A549 (cell line): Measurements from ENCODE around the gene PTPRD. TPM values are rescaled to one million over a fixed set of nuclear protein-coding genes. Genes with fewer than 3 reads are reported as not detected.

Experiments used
- ATAC-seq, 2 experiments: fragments of 200-7000 bp in 1 of 2; fragments of >200 bp in 1 of 2; cut with Nextera tagmentation in 1 of 2; cut with Tn5 transposase in 1 of 2; 3 replicates each; pipeline versions ENCODE4 v1.8.0 to v1.9.1; 2018 to 2020; ENCODE audit warnings: mild to moderate bottlenecking in 1 of 2, moderate library complexity in 1 of 2
- CTCF ChIA-PET: fragments of 300-600 bp; sonication (Branson Sonifier 250); formaldehyde crosslinking; extraction: SDS; loops from one replicate; lab custom pipeline; 2021; ENCODE audit warnings: antibody characterized with exemption, inconsistent platforms; lab: Yijun Ruan, JAX
- POLR2A ChIA-PET: fragments of 350-600 bp; formaldehyde crosslinking; extraction: SDS; loops from one replicate; lab custom pipeline; 2021; ENCODE audit warnings: antibody characterized with exemption, inconsistent platforms; lab: Yijun Ruan, JAX
- DNase-seq, 2 experiments: peaks; one replicate each; pipeline versions ENCODE4 v3.0.0 to v3.0.0-alpha.2; 2011 to 2016; ENCODE audit warnings: low read depth in 1 of 2, low spot score in 1 of 2
- FAIRE-seq: peaks from 2 replicates; lab custom pipeline; 2011; peaks lifted over from hg19 to GRCh38; lab: Jason Lieb, UNC
- H3K27ac ChIP-seq, 2 experiments: fragments of >200 bp; sonication (Bioruptor Twin); formaldehyde crosslinking; 3 replicates each; pipeline ENCODE4 v1.5.1; 2016 to 2017
- H3K4me1 ChIP-seq: fragments of >200 bp; sonication (Bioruptor Twin); formaldehyde crosslinking; 3 replicates; pipeline ENCODE4 v1.6.1; 2016
- H3K4me2 ChIP-seq: fragments of >200 bp; sonication (Bioruptor Twin); formaldehyde crosslinking; 3 replicates; pipeline ENCODE4 v1.6.1; 2016
- H3K4me3 ChIP-seq: fragments of >200 bp; sonication (Bioruptor Twin); formaldehyde crosslinking; 3 replicates; pipeline ENCODE4 v1.5.1; 2016
- H3K9me3 ChIP-seq: fragments of >200 bp; sonication (Bioruptor Twin); formaldehyde crosslinking; 3 replicates; pipeline ENCODE4 v1.6.1; 2016
- ATOH8 ChIP-seq: fragments of 250-450 bp; sonication (Bioruptor Pico); IDR thresholded peaks from 2 replicates; pipeline ENCODE4 v1.5.0; 2020; ENCODE audit warnings: low read depth, mild to moderate bottlenecking, moderate library complexity
- BHLHE40 ChIP-seq: IDR thresholded peaks from 2 replicates; pipeline ENCODE4 v1.6.1; 2012; ENCODE audit warnings: low read depth, low read length, inconsistent platforms
- CHD4 ChIP-seq: fragments of 200-600 bp; sonication (generic); IDR thresholded peaks from 2 replicates; pipeline ENCODE4 v1.6.1; 2016; ENCODE audit warnings: antibody characterized with exemption, mild to moderate bottlenecking, borderline replicate concordance
- E2F6 ChIP-seq: IDR thresholded peaks from 2 replicates; pipeline ENCODE4 v1.6.1; 2012; ENCODE audit warnings: low read depth, borderline replicate concordance
- EHF ChIP-seq: fragments of 250-450 bp; sonication (Bioruptor Pico); IDR thresholded peaks from 2 replicates; pipeline ENCODE4 v1.5.0; 2020; ENCODE audit warnings: mild to moderate bottlenecking
- ESRRA ChIP-seq: fragments of 150-350 bp; IDR thresholded peaks from 2 replicates; pipeline ENCODE4 v1.6.1; 2014; ENCODE audit warnings: mild to moderate bottlenecking, low read length, borderline replicate concordance
- FOSB ChIP-seq: fragments of 250-450 bp; sonication (Bioruptor Pico); IDR thresholded peaks from 2 replicates; pipeline ENCODE4 v1.5.0; 2020; ENCODE audit warnings: mild to moderate bottlenecking, moderate library complexity
- GATA3 ChIP-seq: IDR thresholded peaks from 2 replicates; pipeline ENCODE4 v1.6.1; 2012; ENCODE audit warnings: borderline replicate concordance
- HOXA7 ChIP-seq: fragments of 250-450 bp; sonication (Bioruptor Pico); IDR thresholded peaks from 2 replicates; pipeline ENCODE4 v1.5.0; 2020; ENCODE audit warnings: mild to moderate bottlenecking, moderate library complexity
- KDM1A ChIP-seq: fragments of 200-600 bp; sonication (generic); IDR thresholded peaks from 2 replicates; pipeline ENCODE4 v1.6.1; 2016; ENCODE audit warnings: low read depth, mild to moderate bottlenecking
- KDM5A ChIP-seq: fragments of 200-600 bp; sonication (generic); IDR thresholded peaks from 2 replicates; pipeline ENCODE4 v1.6.1; 2016; ENCODE audit warnings: antibody characterized with exemption, mild to moderate bottlenecking
- MAFK ChIP-seq: fragments of 450-650 bp; IDR thresholded peaks from 2 replicates; pipeline ENCODE4 v1.6.1; 2014; ENCODE audit not compliant: partially characterized antibody
- MAZ ChIP-seq: fragments of 150-350 bp; IDR thresholded peaks from 2 replicates; pipeline ENCODE4 v1.6.1; 2014; ENCODE audit warnings: antibody characterized with exemption, low read depth, low read length, borderline replicate concordance
- NFE2L2 ChIP-seq: fragments of 150-350 bp; conservative IDR thresholded peaks from 2 replicates; pipeline ENCODE4 v1.6.1; 2014; ENCODE audit warnings: low read length
- NPAS2 ChIP-seq: fragments of 250-450 bp; sonication (Bioruptor Pico); IDR thresholded peaks from 2 replicates; pipeline ENCODE4 v1.8.0; 2022; ENCODE audit warnings: mild to moderate bottlenecking, moderate library complexity, borderline replicate concordance
- RAD21 ChIP-seq, 2 experiments: fragments of >200 bp in 1 of 2; sonication (Bioruptor Twin) in 1 of 2; formaldehyde crosslinking in 1 of 2; IDR thresholded peaks in 1 of 2; conservative IDR thresholded peaks in 1 of 2; 2 replicates in 1 of 2; 3 replicates in 1 of 2; pipeline ENCODE4 v1.6.1; 2012 to 2018; ENCODE audit warnings: inconsistent platforms in 1 of 2
- RNF2 ChIP-seq: fragments of 200-600 bp; sonication (generic); IDR thresholded peaks from 2 replicates; pipeline ENCODE4 v1.6.1; 2016; ENCODE audit warnings: low read depth, mild to moderate bottlenecking, antibody characterized with exemption, moderate library complexity, borderline replicate concordance
- SMC3 ChIP-seq: fragments of >200 bp; sonication (Bioruptor Twin); formaldehyde crosslinking; IDR thresholded peaks from 3 replicates; pipeline ENCODE4 v1.6.1; 2018; ENCODE audit warnings: inconsistent platforms
- USF2 ChIP-seq: fragments of 450-650 bp; IDR thresholded peaks from 2 replicates; pipeline ENCODE4 v1.6.1; 2014; ENCODE audit warnings: antibody characterized with exemption
- ZC3H11A ChIP-seq: fragments of 450-650 bp; IDR thresholded peaks from 2 replicates; pipeline ENCODE4 v1.6.1; 2014; ENCODE audit warnings: antibody characterized with exemption, mild to moderate bottlenecking
- ZFP36 ChIP-seq: fragments of 450-650 bp; IDR thresholded peaks from 2 replicates; pipeline ENCODE4 v1.6.1; 2014; ENCODE audit warnings: borderline replicate concordance; ENCODE audit not compliant: partially characterized antibody
- WGBS: methylation state at CpG from one replicate; pipeline ENCODE4 v1.1.6; 2017; ENCODE audit errors: missing lambda C conversion rate; 5-methylcytosine and 5-hydroxymethylcytosine counted together
- polyA plus RNA-seq, 4 experiments: library from polyadenylated mRNA; depleted of rRNA in 3 of 4; stranded (reverse); fragments of >200 nt; fragmentation: RNase III in 1 of 4; extraction: RNeasy Plus Mini Kit Qiagen cat#74134 plus additional on column Dnase treatment in 1 of 4; gene quantifications; 2 replicates in 3 of 4; 3 replicates in 1 of 4; pipeline ENCODE4 v1.2.3, GENCODE V29; 2011 to 2017

PTPRD gene
- polyA plus RNA-seq, 2 of the 4 experiments (the other 2 are of a cell fraction) = 0.39 to 1.3 TPM

GRCh38 chr9:9718691-9719090 is 894.1 kb downstream of the PTPRD start:
- ATAC-seq (no peak), DNase-seq (no peak), FAIRE-seq (no peak)
- no peak overlapping the region for H3K4me3 ChIP-seq
- no peaks in the 10 kb centered on the region for H3K4me1 ChIP-seq
- peaks cover 3% of the 10 kb centered on the region; the same call in 1 of the 3 replicates for H3K9me3 ChIP-seq
- no peak overlapping the region for H3K4me2 ChIP-seq
- ChIA-PET CTCF (no interaction called here), POLR2A (no interaction called here)
- TF ChIP-seq EHF (CRISPR knock-in tag) (no peak), ZC3H11A (no peak), CHD4 (no peak), NFE2L2 (no peak), USF2 (no peak), MAFK (no peak), FOSB (CRISPR knock-in tag) (no peak), RAD21 (conservative IDR thresholded peaks at IDR 0.05 in 1 of 2, IDR thresholded peaks at IDR 0.05 in 1 of 2) (no peak), KDM1A (no peak), BHLHE40 (no peak), SMC3 (no peak), ATOH8 (no peak), ZFP36 (no peak), HOXA7 (CRISPR knock-in tag) (no peak)
- no CpG with 5 or more reads among the region's 3 CpGs for WGBS
- no peak overlapping the region for H3K27ac ChIP-seq

- H3K4me1 ChIP-seq = no peaks in the 10 kb centered on the region
- H3K4me2 ChIP-seq = no peak overlapping the region
- ATAC-seq = no peak
- ChIA-PET CTCF (no interaction called here), POLR2A (no interaction called here)
- FAIRE-seq = no peak
- no peaks in the 10 kb centered on the region for H3K9me3 ChIP-seq
- TF ChIP-seq GATA3 = no peak
- no peak for TF ChIP-seq NPAS2 (CRISPR knock-in tag)
- no peak for TF ChIP-seq MAZ
- no peak for TF ChIP-seq CHD4
- TF ChIP-seq RNF2 = no peak
- no peak for TF ChIP-seq ZFP36
- WGBS = 0% methylated on average over 3 of the region's 3 CpGs
- DNase-seq = no peak
- no peak overlapping the region for H3K4me3 ChIP-seq
- no peak overlapping the region for H3K27ac ChIP-seq
Observed at GRCh38 chr9:9679433-9679832, 933.4 kb downstream of the PTPRD start.

- ATAC-seq (no peak), DNase-seq (no peak), FAIRE-seq (no peak)
- no peak for TF ChIP-seq ATOH8
- TF ChIP-seq ESRRA = no peak
- no peak for TF ChIP-seq E2F6
- no peak for TF ChIP-seq KDM5A
- TF ChIP-seq MAFK = peak; percentile 50
- WGBS = 12% methylated on average over 3 of the region's 3 CpGs
- CTCF ChIA-PET = no interaction called here
- H3K9me3 ChIP-seq = no peaks in the 10 kb centered on the region
- H3K27ac ChIP-seq = no peak overlapping the region
- no peaks in the 10 kb centered on the region for H3K4me1 ChIP-seq
- H3K4me3 ChIP-seq = no peak overlapping the region
- H3K4me2 ChIP-seq = no peak overlapping the region
- POLR2A ChIA-PET = no interaction called here
Observed at GRCh38 chr9:9674461-9674860, 938.3 kb downstream of the PTPRD start.
